Kidney (tissue), 14 donors: ENCODE data around the gene LMBRD2. TPM values are rescaled to one million over a fixed set of nuclear protein-coding genes. Genes with fewer than 3 reads are reported as not detected.

Experiments used
- DNase-seq, 5 donors: peaks; one replicate each; pipeline ENCODE4 v3.0.0-alpha.2; 2013 to 2020
- FAIRE-seq: peaks from 2 replicates; lab custom pipeline; 2012; peaks lifted over from hg19 to GRCh38; lab: Jason Lieb, UNC
- H3K27ac ChIP-seq, 2 donors: one replicate each; pipeline ENCODE4 v1.7.0; 2013; ENCODE audit warnings: low read depth in 2 of 2, low read length in 2 of 2, inconsistent platforms in 1 of 2
- H3K27me3 ChIP-seq: one replicate; pipeline ENCODE4 v1.7.1; 2013; ENCODE audit warnings: low read length, inconsistent platforms; ENCODE audit not compliant: control insufficient read depth, insufficient read depth
- H3K36me3 ChIP-seq, 3 donors: one replicate each; pipeline versions ENCODE4 v1.7.0 to v1.7.1; 2013; ENCODE audit warnings: low read length in 3 of 3, control low read depth in 1 of 3, inconsistent platforms in 1 of 3; ENCODE audit not compliant: insufficient read depth in 3 of 3, control insufficient read depth in 2 of 3
- H3K4me1 ChIP-seq, 3 donors: one replicate each; pipeline versions ENCODE4 v1.7.0 to v1.7.1; 2013; ENCODE audit warnings: low read length in 3 of 3, inconsistent platforms in 1 of 3, low read depth in 1 of 3; ENCODE audit not compliant: control insufficient read depth in 2 of 3, insufficient read depth in 2 of 3
- H3K4me3 ChIP-seq, 3 donors: one replicate each; pipeline versions ENCODE4 v1.7.0 to v1.8.1; 2013; ENCODE audit warnings: low read length in 3 of 3, control low read depth in 1 of 3, inconsistent platforms in 1 of 3
- H3K9ac ChIP-seq, 3 donors: one replicate each; pipeline versions ENCODE4 v1.7.0 to v1.7.1; 2013; ENCODE audit warnings: low read length in 3 of 3, control low read depth in 1 of 3, inconsistent platforms in 1 of 3
- H3K9me3 ChIP-seq, 3 donors: one replicate each; pipeline versions ENCODE4 v1.7.0 to v1.7.1; 2013; ENCODE audit warnings: low read length in 3 of 3, control low read depth in 1 of 3, inconsistent platforms in 1 of 3; ENCODE audit not compliant: control insufficient read depth in 2 of 3, insufficient read depth in 1 of 3
- CTCF ChIP-seq: IDR thresholded peaks from 3 replicates; pipeline ENCODE4 v1.5.1; 2012; ENCODE audit warnings: mild to moderate bottlenecking, moderate library complexity, borderline replicate concordance; ENCODE audit not compliant: insufficient read depth; ENCODE audit errors: extremely low read depth
- intact Hi-C: fragments of 100-400 bp; cut with DNase I; formaldehyde crosslinking; loops from one replicate; pipeline ENCODE4 v1.11.1; 2022
- polyA plus RNA-seq: library from polyadenylated mRNA; stranded (reverse); fragments of 350-450 nt; fragmentation: Illumina TruSeq; extraction: RNeasy Lipid Tissue Mini Kit (QIAGEN cat#74804); gene quantifications from one replicate; pipeline ENCODE4 v1.2.3, GENCODE V29; 2014; ENCODE audit warnings: low read depth, low replicate concordance; ENCODE audit not compliant: insufficient read depth
- total RNA-seq: library from RNA; stranded (reverse); fragmentation: NEBNext Ultra II Directional; extraction: Animal tissue kit (Norgen Biotek cat#: 25700); gene quantifications from one replicate; pipeline ENCODE4 v1.2.1, GENCODE V29; 2021
- donor health status: control.
- donor health status: control.
- donor health status: control.
- donor health status: control.
- donor health status: control.
- donor health status: DM: yes; HTN: yes; CAD: no.
- donor health status: Normal renal cell carcinoma (clear cell type).

Gene LMBRD2
- total and polyA plus RNA-seq, 2 donors from 2014 or later, result 4.0 to 13.6 TPM

GRCh38 chr5:36170832-36171424 is 19.2 kb upstream of the LMBRD2 start:
- Histone ChIP-seq H3K9me3 (no peaks in the 10 kb centered on the region), H3K4me3 (no peak overlapping the region), H3K4me1 (no peaks in the 10 kb centered on the region), H3K36me3 (peaks cover 8 to 32% (median 20%) of the 10 kb centered on the region in 3 donors), H3K9ac (no peak overlapping the region), H3K27ac (no peak overlapping the region), H3K27me3 (no peaks in the 10 kb centered on the region)
- TF ChIP-seq CTCF, result no peak
- DNase-seq (no peak), FAIRE-seq (no peak)
- intact Hi-C loops, result no loop called here

- H3K36me3 ChIP-seq, result peaks cover 4 to 38% (median 35%) of the 10 kb centered on the region in 3 donors
- intact Hi-C loops, result no loop called here
- DNase-seq (no peak), FAIRE-seq (no peak)
- H3K27me3 ChIP-seq, result no peaks in the 10 kb centered on the region
- no peaks in the 10 kb centered on the region for H3K9me3 ChIP-seq
- no peak overlapping the region for H3K9ac ChIP-seq
- H3K27ac ChIP-seq, result no peak overlapping the region
- no peak overlapping the region for H3K4me3 ChIP-seq
- no peaks in the 10 kb centered on the region for H3K4me1 ChIP-seq
- no peak for TF ChIP-seq CTCF
Measured at GRCh38 chr5:36168737-36169136, 17.1 kb upstream of the LMBRD2 start.

- no peak for TF ChIP-seq CTCF
- FAIRE-seq, result no peak
- no peak overlapping the region for H3K4me3 ChIP-seq
- no peak overlapping the region for H3K9ac ChIP-seq
- no peak for DNase-seq
- H3K4me1 ChIP-seq, result no peaks in the 10 kb centered on the region
- H3K27ac ChIP-seq, result no peak overlapping the region
- peaks cover 3 to 25% (median 24%) of the 10 kb centered on the region in 3 donors for H3K36me3 ChIP-seq
- intact Hi-C loops, result no loop called here
- H3K9me3 ChIP-seq, result no peaks in the 10 kb centered on the region
- H3K27me3 ChIP-seq, result no peaks in the 10 kb centered on the region
Measured at GRCh38 chr5:36164461-36164860, 12.8 kb upstream of the LMBRD2 start.
